A549 (cell line): Measurements from ENCODE around the gene HS3ST4. TPM values are rescaled to one million over a fixed set of nuclear protein-coding genes. Genes with fewer than 3 reads are reported as not detected.

Source experiments
- ATAC-seq, 2 experiments: fragments of 200-7000 bp in 1 of 2; fragments of >200 bp in 1 of 2; cut with Nextera tagmentation in 1 of 2; cut with Tn5 transposase in 1 of 2; 3 replicates each; pipeline versions ENCODE4 v1.8.0 to v1.9.1; 2018 to 2020; ENCODE audit warnings: mild to moderate bottlenecking in 1 of 2, moderate library complexity in 1 of 2
- CTCF ChIA-PET: fragments of 300-600 bp; sonication (Branson Sonifier 250); formaldehyde crosslinking; extraction: SDS; loops from one replicate; lab custom pipeline; 2021; ENCODE audit warnings: antibody characterized with exemption, inconsistent platforms; lab: Yijun Ruan, JAX
- POLR2A ChIA-PET: fragments of 350-600 bp; formaldehyde crosslinking; extraction: SDS; loops from one replicate; lab custom pipeline; 2021; ENCODE audit warnings: antibody characterized with exemption, inconsistent platforms; lab: Yijun Ruan, JAX
- DNase-seq, 2 experiments: peaks; one replicate each; pipeline versions ENCODE4 v3.0.0 to v3.0.0-alpha.2; 2011 to 2016; ENCODE audit warnings: low read depth in 1 of 2, low spot score in 1 of 2
- FAIRE-seq: peaks from 2 replicates; lab custom pipeline; 2011; peaks lifted over from hg19 to GRCh38; lab: Jason Lieb, UNC
- H3K27ac ChIP-seq, 2 experiments: fragments of >200 bp; sonication (Bioruptor Twin); formaldehyde crosslinking; 3 replicates each; pipeline ENCODE4 v1.5.1; 2016 to 2017
- H3K4me1 ChIP-seq: fragments of >200 bp; sonication (Bioruptor Twin); formaldehyde crosslinking; 3 replicates; pipeline ENCODE4 v1.6.1; 2016
- H3K4me2 ChIP-seq: fragments of >200 bp; sonication (Bioruptor Twin); formaldehyde crosslinking; 3 replicates; pipeline ENCODE4 v1.6.1; 2016
- H3K4me3 ChIP-seq: fragments of >200 bp; sonication (Bioruptor Twin); formaldehyde crosslinking; 3 replicates; pipeline ENCODE4 v1.5.1; 2016
- H3K9me3 ChIP-seq: fragments of >200 bp; sonication (Bioruptor Twin); formaldehyde crosslinking; 3 replicates; pipeline ENCODE4 v1.6.1; 2016
- ATOH8 ChIP-seq: fragments of 250-450 bp; sonication (Bioruptor Pico); IDR thresholded peaks from 2 replicates; pipeline ENCODE4 v1.5.0; 2020; ENCODE audit warnings: low read depth, mild to moderate bottlenecking, moderate library complexity
- CEBPB ChIP-seq, 2 experiments: fragments of >200 bp in 1 of 2; sonication (Bioruptor Twin) in 1 of 2; formaldehyde crosslinking in 1 of 2; IDR thresholded peaks; 2 replicates each; pipeline ENCODE4 v1.6.1; 2012 to 2016
- CHD2 ChIP-seq: fragments of 150-350 bp; IDR thresholded peaks from 2 replicates; pipeline ENCODE4 v1.6.1; 2014; ENCODE audit warnings: low read length; ENCODE audit not compliant: partially characterized antibody
- CHD4 ChIP-seq: fragments of 200-600 bp; sonication (generic); IDR thresholded peaks from 2 replicates; pipeline ENCODE4 v1.6.1; 2016; ENCODE audit warnings: antibody characterized with exemption, mild to moderate bottlenecking, borderline replicate concordance
- EP300 ChIP-seq, 2 experiments: fragments of >200 bp; sonication (Bioruptor Twin); formaldehyde crosslinking; IDR thresholded peaks; 2 replicates in 1 of 2; 3 replicates in 1 of 2; pipeline ENCODE4 v1.6.1; 2016 to 2017
- FOSB ChIP-seq: fragments of 250-450 bp; sonication (Bioruptor Pico); IDR thresholded peaks from 2 replicates; pipeline ENCODE4 v1.5.0; 2020; ENCODE audit warnings: mild to moderate bottlenecking, moderate library complexity
- FOSL2 ChIP-seq, 2 experiments: fragments of 450-650 bp in 1 of 2; fragments of >200 bp in 1 of 2; sonication (Bioruptor Twin) in 1 of 2; formaldehyde crosslinking; IDR thresholded peaks; 2 replicates each; pipeline versions ENCODE4 v1.5.0 to v1.6.1; 2016 to 2020; ENCODE audit warnings: mild to moderate bottlenecking in 1 of 2, moderate library complexity in 1 of 2
- FOXS1 ChIP-seq: fragments of 250-450 bp; sonication (Bioruptor Pico); IDR thresholded peaks from 2 replicates; pipeline ENCODE4 v1.5.0; 2020; ENCODE audit warnings: mild to moderate bottlenecking, moderate library complexity
- GATA3 ChIP-seq: IDR thresholded peaks from 2 replicates; pipeline ENCODE4 v1.6.1; 2012; ENCODE audit warnings: borderline replicate concordance
- HDAC2 ChIP-seq: fragments of 200-600 bp; sonication (generic); IDR thresholded peaks from 2 replicates; pipeline ENCODE4 v1.6.1; 2016
- HEYL ChIP-seq: fragments of 250-450 bp; sonication (Bioruptor Pico); IDR thresholded peaks from 2 replicates; pipeline ENCODE4 v1.8.0; 2021; ENCODE audit warnings: mild to moderate bottlenecking, moderate library complexity
- JUNB ChIP-seq: fragments of >200 bp; sonication (Bioruptor Twin); formaldehyde crosslinking; IDR thresholded peaks from 2 replicates; pipeline ENCODE4 v1.6.1; 2016
- KDM1A ChIP-seq: fragments of 200-600 bp; sonication (generic); IDR thresholded peaks from 2 replicates; pipeline ENCODE4 v1.6.1; 2016; ENCODE audit warnings: low read depth, mild to moderate bottlenecking
- KDM5A ChIP-seq: fragments of 200-600 bp; sonication (generic); IDR thresholded peaks from 2 replicates; pipeline ENCODE4 v1.6.1; 2016; ENCODE audit warnings: antibody characterized with exemption, mild to moderate bottlenecking
- MAZ ChIP-seq: fragments of 150-350 bp; IDR thresholded peaks from 2 replicates; pipeline ENCODE4 v1.6.1; 2014; ENCODE audit warnings: antibody characterized with exemption, low read depth, low read length, borderline replicate concordance
- NR3C1 ChIP-seq: fragments of >200 bp; sonication (Bioruptor Twin); formaldehyde crosslinking; IDR thresholded peaks from 3 replicates; pipeline ENCODE4 v1.6.1; 2017
- RARB ChIP-seq: fragments of 250-450 bp; sonication (Bioruptor Pico); IDR thresholded peaks from 2 replicates; pipeline ENCODE4 v1.8.0; 2021; ENCODE audit warnings: mild to moderate bottlenecking, moderate library complexity
- RCOR1 ChIP-seq: fragments of 150-350 bp; IDR thresholded peaks from 2 replicates; pipeline ENCODE4 v1.6.1; 2014; ENCODE audit warnings: antibody characterized with exemption, low read length, low read depth
- RFX5 ChIP-seq: fragments of 450-650 bp; IDR thresholded peaks from 2 replicates; pipeline ENCODE4 v1.7.1; 2014; ENCODE audit warnings: antibody characterized with exemption, mild to moderate bottlenecking, moderate library complexity
- ZNF302 ChIP-seq: fragments of 250-450 bp; sonication (Bioruptor Pico); IDR thresholded peaks from 2 replicates; pipeline ENCODE4 v1.9.0; 2021; ENCODE audit warnings: inconsistent platforms, mild to moderate bottlenecking, moderate library complexity
- ZSCAN20 ChIP-seq: fragments of 250-450 bp; sonication (Bioruptor Pico); IDR thresholded peaks from 2 replicates; pipeline ENCODE4 v1.8.0; 2022; ENCODE audit warnings: mild to moderate bottlenecking, moderate library complexity
- WGBS: methylation state at CpG from one replicate; pipeline ENCODE4 v1.1.6; 2017; ENCODE audit errors: missing lambda C conversion rate; 5-methylcytosine and 5-hydroxymethylcytosine counted together
- polyA plus RNA-seq, 4 experiments: library from polyadenylated mRNA; depleted of rRNA in 3 of 4; stranded (reverse); fragments of >200 nt; fragmentation: RNase III in 1 of 4; extraction: RNeasy Plus Mini Kit Qiagen cat#74134 plus additional on column Dnase treatment in 1 of 4; gene quantifications; 2 replicates in 3 of 4; 3 replicates in 1 of 4; pipeline ENCODE4 v1.2.3, GENCODE V29; 2011 to 2017
- TF ChIP-seq, protein P1 (sequence below): fragments of >200 bp; sonication (Bioruptor Twin); formaldehyde crosslinking; IDR thresholded peaks from 3 replicates; pipeline ENCODE4 v1.5.1; 2016
- TF ChIP-seq, protein P2 (sequence below): fragments of >200 bp; sonication (Bioruptor Twin); formaldehyde crosslinking; IDR thresholded peaks from 3 replicates; pipeline ENCODE4 v1.6.1; 2016

HS3ST4 gene
- polyA plus RNA-seq, 2 of the 4 experiments (the other 2 are of a cell fraction), result not detected

GRCh38 chr16:26111900-26112299 is 420.1 kb downstream of the HS3ST4 start:
- ATAC-seq, result no peak
- Histone ChIP-seq H3K4me1 (no peaks in the 10 kb centered on the region), H3K4me2 (no peak overlapping the region), H3K4me3 (no peak overlapping the region), H3K27ac (no peak overlapping the region), H3K9me3 (no peaks in the 10 kb centered on the region)
- POLR2A ChIA-PET, result no interaction called here
- DNase-seq, result peak in 1 of 2 experiments; percentile 5
- FAIRE-seq, result no peak
- WGBS, result 1% methylated on average over 5 of the region's 5 CpGs
- TF ChIP-seq CHD4, result no peak
- TF ChIP-seq, protein P1, sequence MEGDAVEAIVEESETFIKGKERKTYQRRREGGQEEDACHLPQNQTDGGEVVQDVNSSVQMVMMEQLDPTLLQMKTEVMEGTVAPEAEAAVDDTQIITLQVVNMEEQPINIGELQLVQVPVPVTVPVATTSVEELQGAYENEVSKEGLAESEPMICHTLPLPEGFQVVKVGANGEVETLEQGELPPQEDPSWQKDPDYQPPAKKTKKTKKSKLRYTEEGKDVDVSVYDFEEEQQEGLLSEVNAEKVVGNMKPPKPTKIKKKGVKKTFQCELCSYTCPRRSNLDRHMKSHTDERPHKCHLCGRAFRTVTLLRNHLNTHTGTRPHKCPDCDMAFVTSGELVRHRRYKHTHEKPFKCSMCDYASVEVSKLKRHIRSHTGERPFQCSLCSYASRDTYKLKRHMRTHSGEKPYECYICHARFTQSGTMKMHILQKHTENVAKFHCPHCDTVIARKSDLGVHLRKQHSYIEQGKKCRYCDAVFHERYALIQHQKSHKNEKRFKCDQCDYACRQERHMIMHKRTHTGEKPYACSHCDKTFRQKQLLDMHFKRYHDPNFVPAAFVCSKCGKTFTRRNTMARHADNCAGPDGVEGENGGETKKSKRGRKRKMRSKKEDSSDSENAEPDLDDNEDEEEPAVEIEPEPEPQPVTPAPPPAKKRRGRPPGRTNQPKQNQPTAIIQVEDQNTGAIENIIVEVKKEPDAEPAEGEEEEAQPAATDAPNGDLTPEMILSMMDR, result no peak
- TF ChIP-seq RCOR1, result no peak
- no peak for TF ChIP-seq MAZ
- no peak for TF ChIP-seq ATOH8 (CRISPR knock-in tag)
- no peak for TF ChIP-seq FOXS1 (CRISPR knock-in tag)
- TF ChIP-seq JUNB, result no peak
- no peak for TF ChIP-seq CHD2
- no peak for TF ChIP-seq EP300 (IDR thresholded peaks at IDR 0.05)
- no peak for TF ChIP-seq RFX5
- CTCF ChIA-PET, result interaction anchor here (0.6 kb wide), 1 partner anchor 319 kb away, joined by 3 read pairs; no protein-coding TSS in a partner anchor

GRCh38 chr16:26118575-26118974 is 426.8 kb downstream of the HS3ST4 start:
- CTCF ChIA-PET, result no interaction called here

DNA sequence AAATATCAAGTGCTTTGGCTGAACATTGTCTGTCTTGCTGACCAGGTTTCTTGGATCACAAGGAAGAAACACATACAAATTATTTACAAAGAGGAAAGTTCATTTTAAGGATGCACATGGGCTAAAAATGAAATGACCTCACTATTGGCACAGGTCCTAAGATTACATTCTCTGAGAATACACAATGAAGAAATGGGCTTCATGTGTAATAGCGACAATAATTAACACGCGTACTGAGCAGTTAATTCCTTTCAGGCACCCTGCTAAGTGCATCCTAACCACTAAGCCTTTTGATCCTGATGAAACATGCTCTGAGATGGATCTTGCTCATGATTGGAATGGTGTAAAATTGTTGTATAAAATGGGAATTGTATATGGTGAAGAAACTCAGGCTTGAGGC is 429.0 kb downstream of the HS3ST4 start:
- ChIA-PET POLR2A (no interaction called here), CTCF (no interaction called here)
- no peak overlapping the region for H3K4me3 ChIP-seq
- DNase-seq, result no peak
- ATAC-seq, result no peak
- WGBS, result 42% methylated on average over 3 of the region's 3 CpGs
- H3K4me2 ChIP-seq, result no peak overlapping the region
- TF ChIP-seq FOSL2 (IDR thresholded peaks at IDR 0.05) (no peak), FOSL2 (CRISPR knock-in tag; IDR thresholded peaks at IDR 0.05) (no peak)
- no peak overlapping the region for H3K27ac ChIP-seq
- H3K9me3 ChIP-seq, result no peaks in the 10 kb centered on the region
- FAIRE-seq, result no peak
- no peaks in the 10 kb centered on the region for H3K4me1 ChIP-seq

More at GRCh38 chr16:26118575-26118974, 426.8 kb downstream of the HS3ST4 start:
- H3K27ac ChIP-seq, result no peak overlapping the region
- 6% methylated on average over 3 of the region's 3 CpGs for WGBS
- H3K4me3 ChIP-seq, result no peak overlapping the region
- H3K9me3 ChIP-seq, result no peaks in the 10 kb centered on the region
- no peak for DNase-seq
- POLR2A ChIA-PET, result no interaction called here
- no peak overlapping the region for H3K4me2 ChIP-seq
- TF ChIP-seq CHD2, result no peak
- no peak for TF ChIP-seq CEBPB (IDR thresholded peaks at IDR 0.05)
- TF ChIP-seq GATA3, result no peak
- TF ChIP-seq, protein P2, sequence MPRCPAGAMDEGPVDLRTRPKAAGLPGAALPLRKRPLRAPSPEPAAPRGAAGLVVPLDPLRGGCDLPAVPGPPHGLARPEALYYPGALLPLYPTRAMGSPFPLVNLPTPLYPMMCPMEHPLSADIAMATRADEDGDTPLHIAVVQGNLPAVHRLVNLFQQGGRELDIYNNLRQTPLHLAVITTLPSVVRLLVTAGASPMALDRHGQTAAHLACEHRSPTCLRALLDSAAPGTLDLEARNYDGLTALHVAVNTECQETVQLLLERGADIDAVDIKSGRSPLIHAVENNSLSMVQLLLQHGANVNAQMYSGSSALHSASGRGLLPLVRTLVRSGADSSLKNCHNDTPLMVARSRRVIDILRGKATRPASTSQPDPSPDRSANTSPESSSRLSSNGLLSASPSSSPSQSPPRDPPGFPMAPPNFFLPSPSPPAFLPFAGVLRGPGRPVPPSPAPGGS, result no peak
- no peak for TF ChIP-seq JUNB
- TF ChIP-seq NR3C1, result no peak
- TF ChIP-seq HDAC2, result no peak
- TF ChIP-seq KDM1A, result no peak
- TF ChIP-seq, all 56 proteins: peak for 0
- ATAC-seq, result no peak
- FAIRE-seq, result no peak
- H3K4me1 ChIP-seq, result no peaks in the 10 kb centered on the region

DNA sequence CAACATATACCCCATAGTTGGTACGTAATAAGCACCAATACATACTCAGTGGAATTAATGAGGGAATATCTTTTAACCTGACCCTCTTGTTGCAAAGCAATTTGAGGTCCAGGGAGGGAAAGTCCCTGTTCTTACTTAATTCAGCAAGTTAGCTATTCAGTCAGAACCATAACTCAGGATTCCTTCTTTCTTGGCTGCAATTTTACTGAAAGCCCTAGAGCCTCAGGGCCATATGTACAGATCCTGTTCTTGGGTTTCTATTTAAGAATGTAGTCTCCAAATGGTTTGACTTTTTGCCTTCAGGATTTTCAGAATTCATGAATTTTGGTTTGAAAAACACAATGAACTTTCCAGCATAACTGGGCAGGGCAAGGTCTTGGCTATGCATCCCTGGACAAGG is 436.5 kb downstream of the HS3ST4 start:
- Histone ChIP-seq H3K4me3 (no peak overlapping the region), H3K27ac (no peak overlapping the region), H3K4me1 (no peaks in the 10 kb centered on the region), H3K4me2 (no peak overlapping the region), H3K9me3 (no peaks in the 10 kb centered on the region)
- FAIRE-seq, result no peak
- no peak for DNase-seq
- POLR2A ChIA-PET, result no interaction called here
- TF ChIP-seq FOSB, result no peak
- TF ChIP-seq FOXS1 (CRISPR knock-in tag), result no peak
- no peak for TF ChIP-seq KDM5A
- TF ChIP-seq RARB (CRISPR knock-in tag), result no peak
- TF ChIP-seq HEYL (CRISPR knock-in tag), result no peak
- TF ChIP-seq ZNF302 (CRISPR knock-in tag), result no peak
- no peak for TF ChIP-seq FOSL2 (IDR thresholded peaks at IDR 0.05)
- no peak for TF ChIP-seq FOSL2 (CRISPR knock-in tag; IDR thresholded peaks at IDR 0.05)
- no peak for TF ChIP-seq ZSCAN20 (CRISPR knock-in tag)
- no peak for TF ChIP-seq RCOR1
- TF ChIP-seq CEBPB (IDR thresholded peaks at IDR 0.05), result no peak
- CTCF ChIA-PET, result no interaction called here
- 0% methylated on average over 1 of the region's 1 CpG for WGBS
- ATAC-seq, result no peak
